Epithelial cell of proximal tubule (primary cell): ENCODE measurements around the gene IGSF5. TPM values are rescaled to one million over a fixed set of nuclear protein-coding genes. Genes with fewer than 3 reads are reported as not detected.

Source experiments
- DNase-seq: peaks from one replicate; pipeline ENCODE4 v3.0.0-alpha.2; 2011; ENCODE audit warnings: low read depth
- H3K4me3 ChIP-seq: 2 replicates; pipeline ENCODE4 v1.5.1; 2011; ENCODE audit warnings: low read depth, mild to moderate bottlenecking, low read length
- total RNA-seq: library from RNA; depleted of rRNA; stranded (reverse); fragments of >200 nt; gene quantifications from 2 replicates; pipeline ENCODE4 v1.2.3, GENCODE V29; 2015
- TF ChIP-seq, protein P1 (sequence below): conservative IDR thresholded peaks from 2 replicates; pipeline ENCODE4 v1.5.1; 2012; ENCODE audit warnings: low read depth, mild to moderate bottlenecking, low read length

IGSF5 gene
- total RNA-seq, 1 donor from 2014 or later: 0.40 TPM

DNA sequence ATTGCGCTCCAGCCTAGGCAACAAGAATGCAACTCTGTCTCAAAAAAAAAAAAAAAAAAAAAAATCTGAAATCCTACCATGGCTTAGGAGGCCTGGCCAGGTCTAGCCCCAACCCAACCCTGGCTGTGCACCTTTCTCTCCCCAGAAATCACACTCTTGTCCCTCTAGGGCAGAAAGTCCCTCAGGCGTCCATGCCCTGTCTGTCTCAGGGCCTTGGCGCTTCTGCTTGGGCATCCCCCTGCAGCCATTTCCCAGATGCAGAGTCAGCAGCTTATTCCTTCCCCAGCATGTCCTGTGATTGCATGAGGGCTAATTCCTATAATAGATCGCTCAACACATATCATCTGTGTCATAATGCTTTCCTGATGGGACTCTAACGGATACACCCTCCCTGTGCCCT lies 65.0 kb downstream of the IGSF5 start:
- TF ChIP-seq, protein P1, sequence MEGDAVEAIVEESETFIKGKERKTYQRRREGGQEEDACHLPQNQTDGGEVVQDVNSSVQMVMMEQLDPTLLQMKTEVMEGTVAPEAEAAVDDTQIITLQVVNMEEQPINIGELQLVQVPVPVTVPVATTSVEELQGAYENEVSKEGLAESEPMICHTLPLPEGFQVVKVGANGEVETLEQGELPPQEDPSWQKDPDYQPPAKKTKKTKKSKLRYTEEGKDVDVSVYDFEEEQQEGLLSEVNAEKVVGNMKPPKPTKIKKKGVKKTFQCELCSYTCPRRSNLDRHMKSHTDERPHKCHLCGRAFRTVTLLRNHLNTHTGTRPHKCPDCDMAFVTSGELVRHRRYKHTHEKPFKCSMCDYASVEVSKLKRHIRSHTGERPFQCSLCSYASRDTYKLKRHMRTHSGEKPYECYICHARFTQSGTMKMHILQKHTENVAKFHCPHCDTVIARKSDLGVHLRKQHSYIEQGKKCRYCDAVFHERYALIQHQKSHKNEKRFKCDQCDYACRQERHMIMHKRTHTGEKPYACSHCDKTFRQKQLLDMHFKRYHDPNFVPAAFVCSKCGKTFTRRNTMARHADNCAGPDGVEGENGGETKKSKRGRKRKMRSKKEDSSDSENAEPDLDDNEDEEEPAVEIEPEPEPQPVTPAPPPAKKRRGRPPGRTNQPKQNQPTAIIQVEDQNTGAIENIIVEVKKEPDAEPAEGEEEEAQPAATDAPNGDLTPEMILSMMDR: no peak
- no peak overlapping the region for H3K4me3 ChIP-seq
- DNase-seq: no peak

DNA sequence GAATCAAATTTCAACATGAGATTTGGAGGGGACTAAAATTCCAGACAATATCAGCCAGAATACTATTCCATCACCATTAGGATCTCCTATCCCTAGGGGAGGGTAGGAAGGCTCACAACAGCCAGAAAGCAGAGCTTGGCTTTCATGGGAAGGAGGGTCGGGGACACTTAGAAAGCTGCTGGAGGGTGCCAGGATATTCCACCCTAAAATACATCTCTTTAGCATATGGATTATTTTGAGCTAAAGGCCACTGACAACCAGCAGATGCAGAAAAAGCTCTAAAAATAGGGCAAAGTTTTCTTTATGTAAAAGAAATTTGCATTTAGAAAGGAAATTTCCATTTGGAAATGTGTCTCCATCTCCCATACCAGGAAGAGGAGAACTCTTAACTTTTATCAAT lies 68.0 kb downstream of the IGSF5 start:
- TF ChIP-seq, protein P1: no peak
- no peak overlapping the region for H3K4me3 ChIP-seq
- DNase-seq: no peak

DNA sequence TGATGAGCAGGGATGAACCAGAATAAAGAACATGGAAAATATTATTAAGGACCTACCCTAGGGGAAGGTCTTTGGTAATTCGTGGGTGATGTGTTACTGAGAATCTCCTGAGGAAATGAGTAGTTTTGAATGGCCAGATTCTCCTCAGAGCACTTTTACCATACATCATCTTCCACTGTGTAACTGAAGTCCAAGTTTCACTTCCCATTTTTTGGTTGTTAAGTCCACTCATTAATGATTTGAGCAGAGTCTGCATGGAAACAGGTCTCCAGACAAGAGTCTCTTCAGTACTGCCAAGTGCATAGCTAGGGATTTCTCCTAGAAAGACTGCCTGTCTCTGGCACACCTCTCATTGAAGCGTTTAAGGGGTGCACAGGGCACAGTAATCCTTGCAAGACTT lies 73.6 kb downstream of the IGSF5 start:
- no peak overlapping the region for H3K4me3 ChIP-seq
- TF ChIP-seq, protein P1: no peak
- no peak for DNase-seq

DNA sequence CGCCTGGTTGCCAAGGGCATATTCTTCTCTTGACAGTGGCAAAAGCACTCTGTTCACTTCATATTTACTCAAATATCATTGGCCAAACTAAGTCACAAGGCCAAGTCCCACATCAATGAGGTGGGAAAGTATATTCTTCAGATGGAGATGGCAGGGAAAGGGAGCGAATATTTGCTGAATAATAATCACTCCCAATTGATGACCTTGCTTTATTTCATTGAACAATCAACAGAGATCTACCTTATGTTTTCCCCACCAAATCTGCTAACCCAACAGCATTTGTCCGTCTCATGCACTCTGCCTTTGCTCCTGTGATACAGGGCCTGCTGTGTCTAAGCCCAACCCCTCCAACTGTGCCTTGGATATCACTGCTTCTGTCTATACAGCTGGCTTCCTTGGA lies 77.1 kb downstream of the IGSF5 start:
- DNase-seq: no peak
- H3K4me3 ChIP-seq: no peak overlapping the region
- TF ChIP-seq, protein P1: no peak

DNA sequence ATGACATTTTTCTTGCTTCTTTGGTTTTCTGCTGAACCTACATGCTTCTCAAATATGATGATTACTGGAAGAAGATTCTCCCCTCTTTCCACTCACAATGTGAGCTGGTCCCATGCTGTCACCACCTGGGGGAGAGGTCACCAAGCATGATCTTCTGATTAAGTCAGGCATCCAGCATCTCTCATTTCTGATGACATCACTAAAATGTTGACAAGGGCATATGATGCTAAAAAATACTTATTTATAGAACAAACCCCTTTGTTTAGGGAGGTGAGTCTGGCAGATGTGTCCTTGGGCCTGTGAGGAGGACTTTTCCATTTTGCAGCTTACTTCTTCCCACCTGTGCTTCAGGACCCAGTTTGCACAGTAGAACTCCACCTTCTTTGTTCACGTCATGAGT lies 80.3 kb downstream of the IGSF5 start:
- DNase-seq: no peak
- H3K4me3 ChIP-seq: no peak overlapping the region
- TF ChIP-seq, protein P1: no peak

DNA sequence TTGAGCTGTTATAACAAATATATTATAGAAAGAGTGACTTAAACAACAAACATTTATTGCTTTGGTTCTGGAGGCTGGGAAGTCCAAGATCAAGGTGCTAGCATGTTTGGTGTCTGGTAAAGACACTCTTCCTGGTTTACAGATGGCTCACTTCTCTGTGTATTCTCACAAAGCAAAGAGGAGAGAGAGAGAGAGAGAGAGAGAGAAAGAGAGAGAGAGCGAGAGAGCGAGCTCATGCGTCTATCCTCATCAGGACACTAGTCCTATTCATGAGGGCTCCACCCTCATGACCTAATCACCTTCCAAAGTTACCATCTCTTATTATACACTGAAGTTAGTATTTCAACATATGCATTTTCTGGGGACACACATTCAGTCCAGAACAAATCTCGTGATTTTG lies 89.6 kb downstream of the IGSF5 start:
- H3K4me3 ChIP-seq: no peak overlapping the region
- DNase-seq: no peak
- TF ChIP-seq, protein P1: no peak

DNA sequence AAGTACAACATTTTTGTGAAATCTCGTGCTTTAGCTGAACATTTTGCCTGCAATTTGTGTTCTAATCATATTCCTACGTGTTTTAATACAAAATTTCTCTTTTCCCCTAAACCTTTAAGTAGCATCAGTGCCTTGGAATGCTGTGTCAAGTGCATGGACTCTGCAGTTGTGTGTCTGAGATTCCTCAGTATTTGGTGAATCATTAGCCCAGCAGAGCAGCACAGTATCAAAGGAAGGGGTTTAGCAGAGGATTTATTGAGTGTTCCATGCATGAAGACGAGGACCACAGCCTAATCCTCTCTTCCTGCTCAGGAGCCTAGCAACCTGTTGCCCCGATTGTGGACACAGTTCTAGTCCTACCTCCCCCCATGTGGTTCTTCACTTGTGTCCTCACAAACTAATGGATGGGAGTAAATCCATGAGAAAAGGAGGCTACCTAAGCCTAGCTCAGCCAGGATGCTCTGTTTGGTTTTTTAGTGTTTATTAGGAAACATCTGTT lies 92.9 kb downstream of the IGSF5 start:
- H3K4me3 ChIP-seq: no peak overlapping the region
- DNase-seq: peak; percentile 25
- TF ChIP-seq, protein P1: no peak
